ENCODE measurements around the gene DNAH8.

The DNAH8 gene

GRCh38 chr6:38973178-38974057, 258.3 kb downstream of the DNAH8 start:
- DNase-seq (ENCODE audit: insufficient read length, low spot score) (peak; percentile 23), FAIRE-seq (peak; percentile 80)
- no peak for TF ChIP-seq POLR2A (IDR thresholded peaks at IDR 0.05; ENCODE audit: low read depth, low read length)

GRCh38 chr6:38974389-38975151, 259.5 kb downstream of the DNAH8 start:
- TF ChIP-seq POLR2A (IDR thresholded peaks at IDR 0.05; ENCODE audit: low read depth, low read length) = no peak
- no peak for FAIRE-seq
- no peak for DNase-seq (ENCODE audit: insufficient read length, low spot score)

- no peak for DNase-seq (ENCODE audit: insufficient read length, low spot score)
- TF ChIP-seq POLR2A (IDR thresholded peaks at IDR 0.05; ENCODE audit: low read depth, low read length) = no peak
- no peak for FAIRE-seq
These were observed 260.5 kb downstream of the DNAH8 start for GRCh38 chr6:38975621-38976049.

GRCh38 chr6:38976051-38976450, 260.9 kb downstream of the DNAH8 start:
- DNase-seq (ENCODE audit: insufficient read length, low spot score) (no peak), FAIRE-seq (no peak)
- TF ChIP-seq POLR2A (IDR thresholded peaks at IDR 0.05; ENCODE audit: low read depth, low read length) = no peak

- FAIRE-seq (no peak), DNase-seq (ENCODE audit: insufficient read length, low spot score) (no peak)
- no peak for TF ChIP-seq POLR2A (IDR thresholded peaks at IDR 0.05; ENCODE audit: low read depth, low read length)
These were observed 261.8 kb downstream of the DNAH8 start for GRCh38 chr6:38976801-38977500.

- FAIRE-seq (no peak), DNase-seq (ENCODE audit: insufficient read length, low spot score) (no peak)
- TF ChIP-seq POLR2A (IDR thresholded peaks at IDR 0.05; ENCODE audit: low read depth, low read length) = no peak
These were observed 263.1 kb downstream of the DNAH8 start for GRCh38 chr6:38978139-38978704.

GRCh38 chr6:38982470-38982869, 267.4 kb downstream of the DNAH8 start:
- no peak for FAIRE-seq
- TF ChIP-seq POLR2A (IDR thresholded peaks at IDR 0.05; ENCODE audit: low read depth, low read length) = no peak
- no peak for DNase-seq (ENCODE audit: insufficient read length, low spot score)

GRCh38 chr6:38984723-38985122, 269.6 kb downstream of the DNAH8 start:
- TF ChIP-seq POLR2A (IDR thresholded peaks at IDR 0.05; ENCODE audit: low read depth, low read length) = no peak
- FAIRE-seq = no peak
- DNase-seq (ENCODE audit: insufficient read length, low spot score) = no peak

GRCh38 chr6:38985839-38986238, 270.7 kb downstream of the DNAH8 start:
- DNase-seq (ENCODE audit: insufficient read length, low spot score) = no peak
- no peak for TF ChIP-seq POLR2A (IDR thresholded peaks at IDR 0.05; ENCODE audit: low read depth, low read length)
- FAIRE-seq = no peak

GRCh38 chr6:38987503-38987902, 272.4 kb downstream of the DNAH8 start:
- no peak for TF ChIP-seq POLR2A (IDR thresholded peaks at IDR 0.05; ENCODE audit: low read depth, low read length)
- no peak for FAIRE-seq
- no peak for DNase-seq (ENCODE audit: insufficient read length, low spot score)

GRCh38 chr6:38988736-38989449, 273.8 kb downstream of the DNAH8 start:
- FAIRE-seq (no peak), DNase-seq (ENCODE audit: insufficient read length, low spot score) (no peak)
- no peak for TF ChIP-seq POLR2A (IDR thresholded peaks at IDR 0.05; ENCODE audit: low read depth, low read length)

- FAIRE-seq (no peak), DNase-seq (ENCODE audit: insufficient read length, low spot score) (no peak)
- TF ChIP-seq POLR2A (IDR thresholded peaks at IDR 0.05; ENCODE audit: low read depth, low read length) = no peak
These were observed 275.4 kb downstream of the DNAH8 start for GRCh38 chr6:38990475-38990874.

GRCh38 chr6:38996676-38997075, 281.6 kb downstream of the DNAH8 start:
- DNase-seq (ENCODE audit: insufficient read length, low spot score) (no peak), FAIRE-seq (no peak)
- TF ChIP-seq POLR2A (IDR thresholded peaks at IDR 0.05; ENCODE audit: low read depth, low read length) = no peak

Measured in H54 (cell line).